Measurements from ENCODE around the gene SLC47A1.

- TF ChIP-seq GATA2 (IDR thresholded peaks at IDR 0.05; ENCODE audit: low read depth, low read length) = no peak
- no peak for TF ChIP-seq GATA3 (IDR thresholded peaks at IDR 0.05; ENCODE audit: low read depth, low read length)
These were observed 76.7 kb downstream of the SLC47A1 start for GRCh38 chr17:19610311-19610710.

Data from SH-SY5Y (cell line).